ENCODE measurements around the gene MSRB2. TPM values are rescaled to one million over a fixed set of nuclear protein-coding genes. Genes with fewer than 3 reads are reported as not detected.
A peak's percentile ranks its signal among the peaks of the same experiment; 100 is the strongest.

Gene MSRB2
- total and polyA plus RNA-seq, 2 donors (not counting 1 experiment from before 2014, with no cell fraction given), result 19.0 to 33.0 TPM

- DNase-seq (ENCODE audit: low read depth in 2 of 2), result peak; percentile 14 to 53
- Histone ChIP-seq H3K4me1 (ENCODE audit: control insufficient read depth, extremely low read depth, insufficient read depth, low read length) (no peaks in the 10 kb centered on the region), H3K9me3 (ENCODE audit: control insufficient read depth, insufficient read depth, low read depth, low read length) (no peaks in the 10 kb centered on the region), H2AFZ (ENCODE audit: low read length) (no peak overlapping the region), H3K4me2 (ENCODE audit: extremely low read depth, insufficient read depth, low read length) (no peak overlapping the region), H4K20me1 (ENCODE audit: control insufficient read depth, extremely low read depth, insufficient read depth, low read length) (no peaks in the 10 kb centered on the region), H3K79me2 (ENCODE audit: control insufficient read depth, insufficient read depth, low read length) (no peaks in the 10 kb centered on the region), H3K27me3 (ENCODE audit: control insufficient read depth, insufficient read depth, low read length) (peaks cover 9% of the 10 kb centered on the region), H3K27ac (ENCODE audit: insufficient read depth, low read length) (no peak overlapping the region), H3K36me3 (ENCODE audit: control insufficient read depth, insufficient read depth, low read length) (no peaks in the 10 kb centered on the region), H3K9ac (ENCODE audit: insufficient read depth, low read length) (no peak overlapping the region), H3K4me3 (replicated peaks in 1 of 4; ENCODE audit: control extremely low read depth in 1 of 4, insufficient read depth in 1 of 4, low read depth in 3 of 4, low read length in 4 of 4) (no peak overlapping the region)
- TF ChIP-seq CTCF (conservative IDR thresholded peaks at IDR 0.05 in 1 of 2, IDR thresholded peaks at IDR 0.05 in 1 of 2; ENCODE audit: low read depth in 1 of 2, low read length in 2 of 2), result no peak
Observed at GRCh38 chr10:23081221-23081750, 14.1 kb upstream of the MSRB2 start.

GRCh38 chr10:23081891-23082290, 13.5 kb upstream of the MSRB2 start:
- H3K36me3 ChIP-seq (ENCODE audit: control insufficient read depth, insufficient read depth, low read length), result no peaks in the 10 kb centered on the region
- no peak overlapping the region for H2AFZ ChIP-seq (ENCODE audit: low read length)
- no peak overlapping the region for H3K4me2 ChIP-seq (ENCODE audit: extremely low read depth, insufficient read depth, low read length)
- H3K9me3 ChIP-seq (ENCODE audit: control insufficient read depth, insufficient read depth, low read depth, low read length), result no peaks in the 10 kb centered on the region
- no peaks in the 10 kb centered on the region for H3K4me1 ChIP-seq (ENCODE audit: control insufficient read depth, extremely low read depth, insufficient read depth, low read length)
- no peak overlapping the region for H3K9ac ChIP-seq (ENCODE audit: insufficient read depth, low read length)
- no peak overlapping the region for H3K4me3 ChIP-seq (replicated peaks in 1 of 4; ENCODE audit: control extremely low read depth in 1 of 4, insufficient read depth in 1 of 4, low read depth in 3 of 4, low read length in 4 of 4)
- peak in 1 of 2 donors; percentile 22 for DNase-seq (ENCODE audit: low read depth in 2 of 2)
- H4K20me1 ChIP-seq (ENCODE audit: control insufficient read depth, extremely low read depth, insufficient read depth, low read length), result no peaks in the 10 kb centered on the region
- H3K27me3 ChIP-seq (ENCODE audit: control insufficient read depth, insufficient read depth, low read length), result peaks cover 9% of the 10 kb centered on the region
- H3K79me2 ChIP-seq (ENCODE audit: control insufficient read depth, insufficient read depth, low read length), result no peaks in the 10 kb centered on the region
- H3K27ac ChIP-seq (ENCODE audit: insufficient read depth, low read length), result no peak overlapping the region
- peak; percentile 13 to 35 for TF ChIP-seq CTCF (conservative IDR thresholded peaks at IDR 0.05 in 1 of 2, IDR thresholded peaks at IDR 0.05 in 1 of 2; ENCODE audit: low read depth in 1 of 2, low read length in 2 of 2)
- TF ChIP-seq EZH2 (IDR thresholded peaks at IDR 0.05; ENCODE audit: low read length, missing control alignments), result no peak

- no peak for TF ChIP-seq EZH2 (IDR thresholded peaks at IDR 0.05; ENCODE audit: low read length, missing control alignments)
- no peak for TF ChIP-seq CTCF (conservative IDR thresholded peaks at IDR 0.05 in 1 of 2, IDR thresholded peaks at IDR 0.05 in 1 of 2; ENCODE audit: low read depth in 1 of 2, low read length in 2 of 2)
Observed at GRCh38 chr10:23088609-23089008, 6.8 kb upstream of the MSRB2 start.

More at GRCh38 chr10:23088609-23089008, 6.8 kb upstream of the MSRB2 start:
- Histone ChIP-seq H3K4me1 (ENCODE audit: control insufficient read depth, extremely low read depth, insufficient read depth, low read length) (no peaks in the 10 kb centered on the region), H3K4me3 (replicated peaks in 1 of 4; ENCODE audit: control extremely low read depth in 1 of 4, insufficient read depth in 1 of 4, low read depth in 3 of 4, low read length in 4 of 4) (no peak overlapping the region), H2AFZ (ENCODE audit: low read length) (no peak overlapping the region), H3K79me2 (ENCODE audit: control insufficient read depth, insufficient read depth, low read length) (no peaks in the 10 kb centered on the region), H3K27me3 (ENCODE audit: control insufficient read depth, insufficient read depth, low read length) (no peaks in the 10 kb centered on the region), H3K27ac (ENCODE audit: insufficient read depth, low read length) (no peak overlapping the region), H3K36me3 (ENCODE audit: control insufficient read depth, insufficient read depth, low read length) (no peaks in the 10 kb centered on the region), H4K20me1 (ENCODE audit: control insufficient read depth, extremely low read depth, insufficient read depth, low read length) (no peaks in the 10 kb centered on the region), H3K4me2 (ENCODE audit: extremely low read depth, insufficient read depth, low read length) (no peak overlapping the region), H3K9me3 (ENCODE audit: control insufficient read depth, insufficient read depth, low read depth, low read length) (no peaks in the 10 kb centered on the region), H3K9ac (ENCODE audit: insufficient read depth, low read length) (no peak overlapping the region)
- no peak for DNase-seq (ENCODE audit: low read depth in 2 of 2)

Data from fibroblast of lung (primary cell).